Memory B cell (primary cell): ENCODE results near the gene SKI.
"Not testable (repeated sequence)": the region's sequence is repeated elsewhere in the genome, so short reads cannot be mapped to it uniquely, and the experiment has no call there.

Source experiments
- ATAC-seq: fragments of 150-1000 bp; cut with Tn5 transposase; 2 replicates; pipeline ENCODE4 v1.10.0; 2021; ENCODE audit warnings: low read depth, mild to moderate bottlenecking, moderate library complexity
- DNase-seq, 2 donors: peaks; one replicate each; pipeline ENCODE4 v3.0.0; 2022; ENCODE audit warnings: low spot score in 2 of 2
- H3K27ac Mint-ChIP-seq: one replicate; pipeline ENCODE4 v1.8.0; 2022; ENCODE audit warnings: mild to moderate bottlenecking, moderate library complexity, mixed read lengths
- H3K27me3 Mint-ChIP-seq: one replicate; pipeline ENCODE4 v1.8.0; 2022; ENCODE audit warnings: mixed read lengths
- H3K36me3 Mint-ChIP-seq: one replicate; pipeline ENCODE4 v1.8.0; 2022; ENCODE audit warnings: mild to moderate bottlenecking, mixed read lengths
- H3K4me1 Mint-ChIP-seq: one replicate; pipeline ENCODE4 v1.8.0; 2022; ENCODE audit warnings: mixed read lengths
- H3K4me3 Mint-ChIP-seq: one replicate; pipeline ENCODE4 v1.8.0; 2022; ENCODE audit warnings: mild to moderate bottlenecking, moderate library complexity, mixed read lengths
- H3K9me3 Mint-ChIP-seq: one replicate; pipeline ENCODE4 v1.8.0; 2022; ENCODE audit warnings: mixed read lengths

The SKI gene

GRCh38 chr1:2331580-2331979, 103.5 kb downstream of the SKI start:
- not testable (repeated sequence) for H3K27ac Mint-ChIP-seq, H3K27me3 Mint-ChIP-seq, H3K9me3 Mint-ChIP-seq, DNase-seq, H3K36me3 Mint-ChIP-seq, ATAC-seq, H3K4me3 Mint-ChIP-seq, H3K4me1 Mint-ChIP-seq

- DNase-seq (no peak), ATAC-seq (no peak)
- no peak overlapping the region for H3K4me3 Mint-ChIP-seq
- H3K9me3 Mint-ChIP-seq = no peaks in the 10 kb centered on the region
- H3K4me1 Mint-ChIP-seq = no peaks in the 10 kb centered on the region
- H3K36me3 Mint-ChIP-seq = no peaks in the 10 kb centered on the region
- no peak overlapping the region for H3K27ac Mint-ChIP-seq
- H3K27me3 Mint-ChIP-seq = peaks cover 3% of the 10 kb centered on the region
Observed at GRCh38 chr1:2334366-2334765, 106.2 kb downstream of the SKI start.

- no peak for ATAC-seq
- Mint-ChIP-seq H3K27ac (no peak overlapping the region), H3K27me3 (peaks cover 3% of the 10 kb centered on the region), H3K36me3 (no peaks in the 10 kb centered on the region), H3K4me1 (no peaks in the 10 kb centered on the region), H3K4me3 (no peak overlapping the region), H3K9me3 (no peaks in the 10 kb centered on the region)
- no peak for DNase-seq
Observed at GRCh38 chr1:2334883-2335534, 106.9 kb downstream of the SKI start.

GRCh38 chr1:2335721-2336455, 107.8 kb downstream of the SKI start:
- H3K4me3 Mint-ChIP-seq = no peak overlapping the region
- no peaks in the 10 kb centered on the region for H3K36me3 Mint-ChIP-seq
- H3K27ac Mint-ChIP-seq = peak overlapping the region; percentile 50
- peaks cover 3% of the 10 kb centered on the region for H3K27me3 Mint-ChIP-seq
- peaks cover 3% of the 10 kb centered on the region for H3K4me1 Mint-ChIP-seq
- no peaks in the 10 kb centered on the region for H3K9me3 Mint-ChIP-seq
- DNase-seq = no peak
- ATAC-seq = no peak

GRCh38 chr1:2336499-2336898, 108.4 kb downstream of the SKI start:
- no peak overlapping the region for H3K4me3 Mint-ChIP-seq

GRCh38 chr1:2337081-2337480, 109.0 kb downstream of the SKI start:
- Mint-ChIP-seq H3K4me1 (peaks cover 3% of the 10 kb centered on the region), H3K4me3 (no peak overlapping the region), H3K9me3 (no peaks in the 10 kb centered on the region), H3K27ac (no peak overlapping the region), H3K27me3 (peaks cover 2% of the 10 kb centered on the region), H3K36me3 (no peaks in the 10 kb centered on the region)
- ATAC-seq (no peak), DNase-seq (no peak)

More at GRCh38 chr1:2336499-2336898, 108.4 kb downstream of the SKI start:
- H3K27ac Mint-ChIP-seq = no peak overlapping the region
- H3K4me1 Mint-ChIP-seq = peaks cover 3% of the 10 kb centered on the region
- no peaks in the 10 kb centered on the region for H3K36me3 Mint-ChIP-seq
- DNase-seq = no peak
- peaks cover 3% of the 10 kb centered on the region for H3K27me3 Mint-ChIP-seq
- no peak for ATAC-seq
- no peaks in the 10 kb centered on the region for H3K9me3 Mint-ChIP-seq

- DNase-seq (no peak), ATAC-seq (no peak)
- Mint-ChIP-seq H3K36me3 (no peaks in the 10 kb centered on the region), H3K27me3 (peaks cover 2% of the 10 kb centered on the region), H3K4me3 (no peak overlapping the region), H3K4me1 (peaks cover 3% of the 10 kb centered on the region), H3K27ac (no peak overlapping the region), H3K9me3 (no peaks in the 10 kb centered on the region)
Observed at GRCh38 chr1:2337501-2337900, 109.4 kb downstream of the SKI start.

GRCh38 chr1:2339206-2340085, 111.3 kb downstream of the SKI start:
- ATAC-seq (no peak), DNase-seq (no peak)
- Mint-ChIP-seq H3K4me1 (peaks cover 3% of the 10 kb centered on the region), H3K36me3 (no peaks in the 10 kb centered on the region), H3K27ac (no peak overlapping the region), H3K4me3 (no peak overlapping the region), H3K9me3 (no peaks in the 10 kb centered on the region), H3K27me3 (peaks cover 2% of the 10 kb centered on the region)

GRCh38 chr1:2340086-2340917, 112.2 kb downstream of the SKI start:
- peaks cover 3% of the 10 kb centered on the region for H3K4me1 Mint-ChIP-seq
- no peak overlapping the region for H3K4me3 Mint-ChIP-seq
- peak overlapping the region; percentile 45 for H3K27ac Mint-ChIP-seq
- ATAC-seq (no peak), DNase-seq (no peak)
- peaks cover 2% of the 10 kb centered on the region for H3K27me3 Mint-ChIP-seq
- no peaks in the 10 kb centered on the region for H3K36me3 Mint-ChIP-seq
- H3K9me3 Mint-ChIP-seq = no peaks in the 10 kb centered on the region

- ATAC-seq = no peak
- H3K36me3 Mint-ChIP-seq = no peaks in the 10 kb centered on the region
- no peak overlapping the region for H3K4me3 Mint-ChIP-seq
- DNase-seq = no peak
- H3K27me3 Mint-ChIP-seq = no peaks in the 10 kb centered on the region
- H3K9me3 Mint-ChIP-seq = no peaks in the 10 kb centered on the region
- H3K27ac Mint-ChIP-seq = no peak overlapping the region
- H3K4me1 Mint-ChIP-seq = peaks cover 3% of the 10 kb centered on the region
Observed at GRCh38 chr1:2340918-2341254, 112.8 kb downstream of the SKI start.

GRCh38 chr1:2341706-2342383, 113.7 kb downstream of the SKI start:
- no peaks in the 10 kb centered on the region for H3K27me3 Mint-ChIP-seq
- ATAC-seq (no peak), DNase-seq (no peak)
- no peaks in the 10 kb centered on the region for H3K9me3 Mint-ChIP-seq
- peaks cover 3% of the 10 kb centered on the region for H3K4me1 Mint-ChIP-seq
- H3K36me3 Mint-ChIP-seq = no peaks in the 10 kb centered on the region
- no peak overlapping the region for H3K4me3 Mint-ChIP-seq
- no peak overlapping the region for H3K27ac Mint-ChIP-seq

GRCh38 chr1:2342384-2343022, 114.4 kb downstream of the SKI start:
- Mint-ChIP-seq H3K4me1 (peaks cover 3% of the 10 kb centered on the region), H3K27ac (no peak overlapping the region), H3K9me3 (no peaks in the 10 kb centered on the region), H3K36me3 (no peaks in the 10 kb centered on the region), H3K27me3 (no peaks in the 10 kb centered on the region), H3K4me3 (no peak overlapping the region)
- ATAC-seq = no peak
- no peak for DNase-seq
